Measurements from ENCODE around the gene ACSM3. TPM values are rescaled to one million over a fixed set of nuclear protein-coding genes. Genes with fewer than 3 reads are reported as not detected.

ACSM3 gene
- total and polyA plus RNA-seq, 9 of the 15 experiments (the other 6 are each of a cell fraction or from before 2014, with no cell fraction given) = 112 to 420 (median 182) TPM

DNA sequence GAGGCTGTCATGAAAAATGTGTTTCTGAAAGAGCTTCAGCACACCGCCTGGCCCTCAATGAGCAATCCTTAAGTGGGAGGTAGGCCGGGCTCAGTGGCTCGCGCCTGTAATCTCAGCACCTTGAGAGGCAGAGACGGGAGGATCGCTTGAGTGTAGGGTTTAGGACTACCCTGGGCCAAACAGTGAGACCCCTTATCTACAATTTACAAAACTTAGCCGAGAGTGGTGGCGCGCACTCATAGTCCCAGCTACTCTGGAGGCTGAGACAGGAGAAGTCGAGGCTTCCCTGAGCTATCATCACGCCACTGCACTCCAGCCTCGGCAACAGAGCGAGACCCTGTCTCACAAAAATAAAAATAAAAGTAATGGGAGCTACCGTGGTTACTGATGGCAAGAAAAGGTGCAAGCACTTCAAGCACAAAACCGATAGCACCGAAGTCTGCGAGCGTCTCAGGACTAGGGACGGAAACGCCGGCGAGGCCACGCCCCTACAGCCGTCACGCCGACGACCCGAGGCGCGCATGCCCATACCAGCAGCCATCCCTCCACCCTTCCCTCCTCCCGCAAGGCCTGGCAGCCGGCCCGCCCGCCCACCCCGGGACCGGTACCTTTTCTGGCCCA, 22.8 kb upstream of the ACSM3 start (continued):
- no peak for TF ChIP-seq MYC (IDR thresholded peaks at IDR 0.05; ENCODE audit: low read depth, low read length)
- TF ChIP-seq MYC (CRISPR knock-in tag; IDR thresholded peaks at IDR 0.05; ENCODE audit: borderline replicate concordance, low read depth) = peak; percentile 53; the same call in 1 of the 2 replicates
- peak; percentile 37; the same call in 1 of the 2 replicates for TF ChIP-seq ZNF766 (CRISPR knock-in tag; conservative IDR thresholded peaks at IDR 0.05)
- peak; percentile 17; the same call in 1 of the 2 replicates for TF ChIP-seq ETV1 (tag; conservative IDR thresholded peaks at IDR 0.05; ENCODE audit: low read depth)
- TF ChIP-seq POLR2A (conservative IDR thresholded peaks at IDR 0.05) = 0 out of 2 replicates have a peak, but pooled peaks have one; percentile 63
- TF ChIP-seq KDM2B (CRISPR knock-in tag; IDR thresholded peaks at IDR 0.05) = no peak
- TF ChIP-seq KAT7 (CRISPR knock-in tag; IDR thresholded peaks at IDR 0.05; ENCODE audit: borderline replicate concordance) = no peak
- peak; percentile 8; the same call in 1 of the 2 replicates for TF ChIP-seq SMAD4 (CRISPR knock-in tag; conservative IDR thresholded peaks at IDR 0.05)
- peak; percentile 81 for TF ChIP-seq POLR2H (tag; IDR thresholded peaks at IDR 0.05; ENCODE audit: low read depth)
- peak; percentile 25 for TF ChIP-seq SAP30 (IDR thresholded peaks at IDR 0.05; ENCODE audit: borderline replicate concordance, insufficient read depth, low read depth, low read length, poor library complexity, severe bottlenecking)
- no peak for TF ChIP-seq THAP7 (CRISPR knock-in tag; IDR thresholded peaks at IDR 0.05)
- TF ChIP-seq LARP7 (IDR thresholded peaks at IDR 0.05) = 0 out of 2 replicates have a peak, but pooled peaks have one; percentile 22
- TF ChIP-seq KDM1A (IDR thresholded peaks at IDR 0.05) = no peak
- no peak for TF ChIP-seq SP1 (CRISPR knock-in tag; IDR thresholded peaks at IDR 0.05)
- 0 out of 6 replicates have a peak, but pooled peaks of 1 of the 3 experiments have one; percentile 4 for TF ChIP-seq ZBTB11 (CRISPR knock-in tag; IDR thresholded peaks at IDR 0.05)
- TF ChIP-seq DNMT1 (IDR thresholded peaks at IDR 0.05) = peak; percentile 86
- TF ChIP-seq ZKSCAN1 (IDR thresholded peaks at IDR 0.05; ENCODE audit: low read depth, low read length) = no peak
- TF ChIP-seq SIN3A (IDR thresholded peaks at IDR 0.05; ENCODE audit: borderline replicate concordance in 2 of 2, control insufficient read depth in 1 of 2, low read depth in 2 of 2, low read length in 2 of 2) = peak in 1 of 2 experiments; percentile 48; a peak in 1 of 4 replicates
- TF ChIP-seq HDAC2 (IDR thresholded peaks at IDR 0.05) = 0 out of 2 replicates have a peak, but pooled peaks have one; percentile 12
- TF ChIP-seq HDAC1 (IDR thresholded peaks at IDR 0.05) = peak in 1 of 2 experiments; percentile 31; a peak in 1 of 4 replicates
- TF ChIP-seq ZNF780A (CRISPR knock-in tag; IDR thresholded peaks at IDR 0.05) = peak; percentile 69; the same call in 1 of the 2 replicates
- TF ChIP-seq ZNF263 (CRISPR knock-in tag; IDR thresholded peaks at IDR 0.05; ENCODE audit: borderline replicate concordance) = peak; percentile 80; the same call in 1 of the 2 replicates
- peak; percentile 82 to 84 for TF ChIP-seq NRF1 (conservative IDR thresholded peaks at IDR 0.05 in 1 of 2, IDR thresholded peaks at IDR 0.05 in 1 of 2)
- 0 out of 4 replicates have a peak, but pooled peaks of 1 of the 2 experiments have one; percentile 20 for TF ChIP-seq ARNT (IDR thresholded peaks at IDR 0.05)
- TF ChIP-seq HNRNPK (IDR thresholded peaks at IDR 0.05; ENCODE audit: low read depth, low read length, poor library complexity, severe bottlenecking) = no peak

Measured in K562 (cell line).